H9 (cell line): ENCODE results near the gene RASGRP4. TPM values are rescaled to one million over a fixed set of nuclear protein-coding genes. Genes with fewer than 3 reads are reported as not detected.

Source experiments
- DNase-seq: peaks from one replicate; pipeline ENCODE4 v3.0.0-alpha.2; 2017
- H2AFZ ChIP-seq: one replicate; pipeline ENCODE4 v1.6.1; 2013; ENCODE audit warnings: mild to moderate bottlenecking, low read length, control low read depth, moderate library complexity
- H2AK5ac ChIP-seq: 2 replicates; pipeline ENCODE4 v1.6.1; 2013; ENCODE audit warnings: low read length, control low read depth, mixed read lengths; ENCODE audit not compliant: insufficient read length
- H2BK120ac ChIP-seq: one replicate; pipeline ENCODE4 v1.6.1; 2013; ENCODE audit warnings: low read depth, mild to moderate bottlenecking, low read length, control low read depth, inconsistent platforms; ENCODE audit not compliant: poor library complexity, severe bottlenecking
- H2BK12ac ChIP-seq: 2 replicates; pipeline ENCODE4 v1.6.1; 2013; ENCODE audit warnings: low read length, control low read depth, mixed read lengths, low read depth; ENCODE audit not compliant: insufficient read length
- H2BK15ac ChIP-seq: 2 replicates; pipeline ENCODE4 v1.6.1; 2013; ENCODE audit warnings: low read depth, low read length, control low read depth
- H2BK20ac ChIP-seq: one replicate; pipeline ENCODE4 v1.6.1; 2013; ENCODE audit warnings: low read depth, mild to moderate bottlenecking, low read length, control low read depth, inconsistent platforms; ENCODE audit not compliant: poor library complexity, severe bottlenecking
- H2BK5ac ChIP-seq: 2 replicates; pipeline ENCODE4 v1.6.1; 2013; ENCODE audit warnings: low read length, control low read depth, mixed read lengths; ENCODE audit not compliant: insufficient read length
- H3K14ac ChIP-seq: 2 replicates; pipeline ENCODE4 v1.6.1; 2013; ENCODE audit warnings: low read length, control low read depth; ENCODE audit not compliant: insufficient read depth
- H3K18ac ChIP-seq: 2 replicates; pipeline ENCODE4 v1.6.1; 2013; ENCODE audit warnings: low read depth, mild to moderate bottlenecking, mixed read lengths, low read length, control low read depth; ENCODE audit not compliant: insufficient read length
- H3K23ac ChIP-seq: 2 replicates; pipeline ENCODE4 v1.6.1; 2013; ENCODE audit warnings: low read length, control low read depth, mixed read lengths, low read depth; ENCODE audit not compliant: insufficient read length
- H3K23me2 ChIP-seq: 2 replicates; pipeline ENCODE4 v1.6.1; 2013; ENCODE audit warnings: low read depth, mild to moderate bottlenecking, mixed read lengths, low read length, control low read depth; ENCODE audit not compliant: insufficient read length, poor library complexity, severe bottlenecking
- H3K27ac ChIP-seq: 2 replicates; pipeline ENCODE4 v1.5.1; 2013; ENCODE audit warnings: low read length, control low read depth, mixed read lengths, low read depth; ENCODE audit not compliant: insufficient read length
- H3K27me3 ChIP-seq: 2 replicates; pipeline ENCODE4 v1.6.1; 2013; ENCODE audit warnings: low read length, control low read depth, inconsistent platforms; ENCODE audit not compliant: insufficient read depth
- H3K4ac ChIP-seq: 2 replicates; pipeline ENCODE4 v1.6.1; 2013; ENCODE audit warnings: low read depth, mild to moderate bottlenecking, control low read depth, inconsistent platforms, low read length, moderate library complexity
- H3K4me1 ChIP-seq: 2 replicates; pipeline ENCODE4 v1.6.1; 2013; ENCODE audit warnings: low read length, control low read depth, inconsistent platforms; ENCODE audit not compliant: insufficient read depth
- H3K4me2 ChIP-seq: 2 replicates; pipeline ENCODE4 v1.6.1; 2013; ENCODE audit warnings: low read length, control low read depth, mixed read lengths; ENCODE audit not compliant: insufficient read length, insufficient read depth
- H3K56ac ChIP-seq: 2 replicates; pipeline ENCODE4 v1.6.1; 2013; ENCODE audit warnings: low read depth, mild to moderate bottlenecking, mixed read lengths, low read length, control low read depth; ENCODE audit not compliant: insufficient read length
- H3K79me1 ChIP-seq: 2 replicates; pipeline ENCODE4 v1.6.1; 2013; ENCODE audit warnings: low read depth, mild to moderate bottlenecking, moderate library complexity, low read length, control low read depth, inconsistent platforms; ENCODE audit not compliant: insufficient read depth, poor library complexity, severe bottlenecking
- H3K79me2 ChIP-seq: 2 replicates; pipeline ENCODE4 v1.6.1; 2013; ENCODE audit warnings: low read length, control low read depth, inconsistent platforms; ENCODE audit not compliant: insufficient read depth
- H3K9ac ChIP-seq: 2 replicates; pipeline ENCODE4 v1.6.1; 2013; ENCODE audit warnings: low read length, control low read depth, mixed read lengths; ENCODE audit not compliant: insufficient read length; ENCODE audit errors: extremely low read depth
- H3K9me3 ChIP-seq: one replicate; pipeline ENCODE4 v1.6.1; 2013; ENCODE audit warnings: low read depth, low read length, inconsistent platforms; ENCODE audit not compliant: control insufficient read depth
- H3T11ph ChIP-seq: one replicate; pipeline ENCODE4 v1.6.1; 2013; ENCODE audit warnings: mild to moderate bottlenecking, low read length, control low read depth, inconsistent platforms
- H4K20me1 ChIP-seq: one replicate; pipeline ENCODE4 v1.6.1; 2013; ENCODE audit not compliant: control insufficient read depth, insufficient read length, insufficient read depth
- H4K5ac ChIP-seq: 2 replicates; pipeline ENCODE4 v1.6.1; 2013; ENCODE audit warnings: low read depth, mild to moderate bottlenecking, mixed read lengths, low read length, control low read depth; ENCODE audit not compliant: insufficient read length
- H4K8ac ChIP-seq: replicated peaks from 2 replicates; pipeline ENCODE4 v1.6.1; 2013; ENCODE audit warnings: low read length, control low read depth, mixed read lengths, low read depth; ENCODE audit not compliant: insufficient read length
- H4K91ac ChIP-seq: 2 replicates; pipeline ENCODE4 v1.6.1; 2013; ENCODE audit warnings: low read depth, mild to moderate bottlenecking, moderate library complexity, mixed read lengths, low read length, control low read depth; ENCODE audit not compliant: insufficient read length
- H3K27ac Mint-ChIP-seq, 3 experiments: 2 replicates in 2 of 3; 3 replicates in 1 of 3; pipeline ENCODE4 v1.8.0; 2020 to 2021; ENCODE audit warnings: mixed read lengths in 3 of 3, mild to moderate bottlenecking in 1 of 3, moderate library complexity in 1 of 3
- H3K27me3 Mint-ChIP-seq: 2 replicates; pipeline ENCODE4 v1.8.0; 2021; ENCODE audit warnings: low read depth, mild to moderate bottlenecking, moderate library complexity, mixed read lengths
- H3K36me3 Mint-ChIP-seq, 3 experiments: 2 replicates in 2 of 3; 3 replicates in 1 of 3; pipeline ENCODE4 v1.8.0; 2020 to 2021; ENCODE audit warnings: low read depth in 3 of 3, mixed read lengths in 3 of 3; ENCODE audit not compliant: insufficient read depth in 1 of 3
- H3K4me1 Mint-ChIP-seq, 2 experiments: 2 replicates each; pipeline ENCODE4 v1.8.0; 2020; ENCODE audit warnings: mixed read lengths in 2 of 2
- H3K4me3 Mint-ChIP-seq, 2 experiments: 2 replicates in 1 of 2; 3 replicates in 1 of 2; pipeline ENCODE4 v1.8.0; 2020 to 2021; ENCODE audit warnings: mild to moderate bottlenecking in 2 of 2, mixed read lengths in 2 of 2, moderate library complexity in 1 of 2
- H3K9me3 Mint-ChIP-seq, 2 experiments: 2 replicates in 1 of 2; 3 replicates in 1 of 2; pipeline ENCODE4 v1.8.0; 2020; ENCODE audit warnings: mild to moderate bottlenecking in 2 of 2, mixed read lengths in 2 of 2, moderate library complexity in 1 of 2
- CTCF ChIP-seq: fragments of 200-600 bp; sonication (generic); conservative IDR thresholded peaks from 3 replicates; pipeline ENCODE4 v1.8.0; 2021; ENCODE audit warnings: antibody characterized with exemption, mild to moderate bottlenecking
- WGBS: extraction: QIAGEN DNeasy Blood & Tissue Kit; methylation state at CpG from one replicate; pipeline ENCODE4 v1.1.7; 2013; ENCODE audit warnings: missing lambda C conversion rate, low lambda C conversion rate, mixed read lengths; ENCODE audit not compliant: insufficient read length; ENCODE audit errors: extremely low coverage; 5-methylcytosine and 5-hydroxymethylcytosine counted together
- total RNA-seq: library from RNA; stranded (reverse); gene quantifications from 2 replicates; pipeline ENCODE4 v1.2.1, GENCODE V29; 2021

The RASGRP4 gene
- total RNA-seq, 1 experiment from 2014 or later: 0.28 TPM

DNA sequence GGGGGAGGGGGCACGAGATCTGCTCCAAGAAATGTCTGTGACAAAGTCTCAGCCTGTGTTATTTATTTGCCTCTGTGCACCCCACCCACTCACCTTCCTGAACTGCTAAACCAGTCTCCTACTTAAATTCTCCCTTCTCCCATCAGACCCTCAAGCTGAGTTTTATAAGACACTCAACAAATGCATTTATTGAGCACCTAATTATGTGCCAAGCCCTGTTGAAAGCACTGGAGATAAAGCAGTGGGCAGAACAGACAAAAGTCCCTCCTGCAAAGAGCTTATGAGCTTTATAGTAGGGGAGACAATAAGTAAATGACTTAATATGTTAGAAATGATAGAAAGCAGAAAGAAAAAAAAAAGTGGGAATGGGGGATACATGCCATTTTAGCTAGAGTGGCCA is 26.5 kb downstream of the RASGRP4 start:
- Histone ChIP-seq H2AK5ac (no peak overlapping the region), H2AFZ (no peak overlapping the region)

More for the DNA sequence above, 26.5 kb downstream of the RASGRP4 start:
- Histone ChIP-seq H3K79me2 (no peaks in the 10 kb centered on the region), H2BK120ac (no peak overlapping the region), H3K56ac (no peak overlapping the region), H3K4me2 (no peak overlapping the region), H3K23ac (no peak overlapping the region), H4K8ac (no peak overlapping the region), H3K14ac (no peak overlapping the region), H3K4ac (no peak overlapping the region), H3K9me3 (no peaks in the 10 kb centered on the region), H4K5ac (no peak overlapping the region), H3K9ac (no peak overlapping the region), H3K4me1 (no peaks in the 10 kb centered on the region), H3T11ph (no peak overlapping the region), H2BK5ac (no peak overlapping the region), H3K18ac (no peak overlapping the region), H2BK20ac (no peak overlapping the region), H4K20me1 (no peaks in the 10 kb centered on the region), H4K91ac (no peak overlapping the region), H2BK15ac (no peak overlapping the region), H2BK12ac (no peak overlapping the region), H3K79me1 (no peaks in the 10 kb centered on the region), H3K27ac (no peak overlapping the region), H3K27me3 (peaks cover 3% of the 10 kb centered on the region; the same call in 1 of the 2 replicates), H3K23me2 (peaks cover 9% of the 10 kb centered on the region)
- H3K4me3 Mint-ChIP-seq: no peak overlapping the region; a peak in 1 of 5 replicates
- H3K27me3 Mint-ChIP-seq: peaks cover 67% of the 10 kb centered on the region
- no peaks in the 10 kb centered on the region for H3K9me3 Mint-ChIP-seq
- H3K36me3 Mint-ChIP-seq: peaks cover 9 to 13% (median 10%) of the 10 kb centered on the region in 3 experiments
- WGBS: no CpG with 5 or more reads among the region's 1 CpG
- H3K27ac Mint-ChIP-seq: no peak overlapping the region
- peaks cover 8 to 12% of the 10 kb centered on the region in 2 experiments for H3K4me1 Mint-ChIP-seq
- no peak for TF ChIP-seq CTCF
- no peak for DNase-seq
